HCT116 (cell line): ENCODE measurements around the gene OPCML. TPM values are rescaled to one million over a fixed set of nuclear protein-coding genes. Genes with fewer than 3 reads are reported as not detected.

ENCODE experiments used
- ATAC-seq: fragments of 200-7000 bp; cut with Tn5 transposase; 2 replicates; pipeline ENCODE4 v1.9.1; 2020; ENCODE audit warnings: mild to moderate bottlenecking, moderate library complexity
- BruUV-seq: library from RNA; stranded (reverse); fragments of 400-500 nt; replicated peaks from 2 replicates; lab custom pipeline; 2021; lab: Mats Ljungman, UMichigan
- CTCF ChIA-PET: fragments of 300-600 bp; sonication (Branson Sonifier 250); formaldehyde crosslinking; loops from one replicate; lab custom pipeline; 2021; ENCODE audit warnings: antibody characterized with exemption; lab: Charles Lee
- POLR2A ChIA-PET: fragments of 300-600, 350-600 bp; sonication (Branson Sonifier 250); formaldehyde crosslinking; loops from one replicate; lab custom pipeline; 2021; ENCODE audit warnings: antibody characterized with exemption; lab: Charles Lee
- RAD21 ChIA-PET, 2 experiments: fragments of 300-600 bp; sonication (Branson Sonifier 250); formaldehyde crosslinking; loops; one replicate each; lab custom pipeline; 2023; ENCODE audit warnings: low total read pairs in 2 of 2; ENCODE audit not compliant: uncharacterized antibody in 2 of 2, unreplicated experiment in 2 of 2, low non-redundant PET in 1 of 2; lab: Charles Lee
- DNase-seq: peaks from one replicate; pipeline ENCODE4 v3.0.0-alpha.2; 2010; ENCODE audit warnings: low read depth, low spot score
- H2AFZ ChIP-seq: fragments of 200-600 bp; shearing (Covaris generic), sonication (generic); 2 replicates; pipeline ENCODE4 v1.6.1; 2017; ENCODE audit warnings: low read depth, mixed run types, mixed read lengths, antibody characterized with exemption, low read length; ENCODE audit not compliant: poor library complexity, severe bottlenecking
- H3K27ac ChIP-seq: 2 replicates; pipeline ENCODE4 v1.5.1; 2012; ENCODE audit warnings: low read depth, low read length
- H3K27me3 ChIP-seq: fragments of 200-600 bp; sonication (generic); 2 replicates; pipeline ENCODE4 v1.6.1; 2016; ENCODE audit warnings: mixed run types, low read length, mixed read lengths; ENCODE audit not compliant: insufficient read depth
- H3K36me3 ChIP-seq, 2 experiments: fragments of 200-500 bp in 1 of 2; fragments of 200-600 bp in 1 of 2; sonication (Bioruptor generic) in 1 of 2; sonication (generic) in 1 of 2; 2 replicates each; pipeline versions ENCODE4 v1.5.1 to v1.6.1; 2014 to 2016; ENCODE audit warnings: low read length in 2 of 2, inconsistent platforms in 1 of 2, mixed read lengths in 1 of 2, mixed run types in 1 of 2; ENCODE audit not compliant: insufficient read depth in 2 of 2, control insufficient read depth in 1 of 2
- H3K4me1 ChIP-seq, 2 experiments: fragments of 200-600 bp in 1 of 2; sonication (generic) in 1 of 2; 2 replicates each; pipeline versions ENCODE4 v1.5.1 to v1.6.1; 2012 to 2017; ENCODE audit warnings: low read length in 2 of 2, inconsistent platforms in 1 of 2, mild to moderate bottlenecking in 1 of 2, mixed read lengths in 1 of 2, mixed run types in 1 of 2, moderate library complexity in 1 of 2; ENCODE audit not compliant: insufficient read depth in 2 of 2, control insufficient read depth in 1 of 2
- H3K4me2 ChIP-seq: fragments of 200-600 bp; sonication (generic); 2 replicates; pipeline ENCODE4 v1.6.1; 2017; ENCODE audit warnings: mixed run types, low read length, mixed read lengths
- H3K4me3 ChIP-seq, 2 experiments: fragments of 200-600 bp in 1 of 2; sonication (generic) in 1 of 2; replicated peaks in 1 of 2; 2 replicates each; pipeline ENCODE4 v1.5.1; 2011 to 2016; ENCODE audit warnings: low read length in 2 of 2, control low read depth in 1 of 2, low read depth in 1 of 2, mild to moderate bottlenecking in 1 of 2, mixed read lengths in 1 of 2, mixed run types in 1 of 2
- H3K79me2 ChIP-seq: fragments of 200-600 bp; sonication (generic); 2 replicates; pipeline ENCODE4 v1.6.1; 2017; ENCODE audit warnings: mild to moderate bottlenecking, mixed run types, low read length, moderate library complexity, mixed read lengths; ENCODE audit not compliant: insufficient read depth
- H3K9ac ChIP-seq: fragments of 200-600 bp; sonication (generic); 2 replicates; pipeline ENCODE4 v1.6.1; 2016; ENCODE audit warnings: low read length, mixed read lengths
- H3K9me2 ChIP-seq: fragments of 200-600 bp; sonication (generic), shearing (Covaris generic); 2 replicates; pipeline ENCODE4 v1.6.1; 2017; ENCODE audit warnings: mixed run types, mild to moderate bottlenecking, moderate library complexity; ENCODE audit not compliant: insufficient read depth
- H3K9me3 ChIP-seq, 2 experiments: fragments of 200-500 bp in 1 of 2; fragments of 200-600 bp in 1 of 2; sonication (Bioruptor generic) in 1 of 2; sonication (generic) in 1 of 2; 2 replicates each; pipeline ENCODE4 v1.6.1; 2014 to 2017; ENCODE audit warnings: low read length in 2 of 2, mixed read lengths in 2 of 2, inconsistent platforms in 1 of 2, low read depth in 1 of 2, mild to moderate bottlenecking in 1 of 2, mixed run types in 1 of 2, moderate library complexity in 1 of 2; ENCODE audit not compliant: control insufficient read depth in 1 of 2, insufficient read depth in 1 of 2
- H4K20me1 ChIP-seq: fragments of 200-600 bp; sonication (generic), shearing (Covaris generic); 2 replicates; pipeline ENCODE4 v1.6.1; 2017; ENCODE audit warnings: mixed run types, mild to moderate bottlenecking, moderate library complexity; ENCODE audit not compliant: insufficient read depth
- CBX3 ChIP-seq: IDR thresholded peaks from 2 replicates; pipeline ENCODE4 v1.6.1; 2012; ENCODE audit warnings: low read depth
- EGR1 ChIP-seq: IDR thresholded peaks from 2 replicates; pipeline ENCODE4 v1.6.1; 2012; ENCODE audit warnings: low read depth
- ELF1 ChIP-seq: IDR thresholded peaks from 2 replicates; pipeline ENCODE4 v1.6.1; 2012; ENCODE audit warnings: low read depth, borderline replicate concordance
- FOSL1 ChIP-seq: IDR thresholded peaks from 2 replicates; pipeline ENCODE4 v1.6.1; 2012; ENCODE audit warnings: low read depth
- JUND ChIP-seq: IDR thresholded peaks from 2 replicates; pipeline ENCODE4 v1.6.1; 2012
- MAX ChIP-seq: IDR thresholded peaks from 2 replicates; pipeline ENCODE4 v1.6.1; 2012
- RAD21 ChIP-seq: IDR thresholded peaks from 2 replicates; pipeline ENCODE4 v1.6.1; 2012; ENCODE audit warnings: low read depth, mild to moderate bottlenecking
- SIN3A ChIP-seq: IDR thresholded peaks from 2 replicates; pipeline ENCODE4 v1.6.1; 2012; ENCODE audit warnings: low read depth
- SRF ChIP-seq: IDR thresholded peaks from 2 replicates; pipeline ENCODE4 v1.6.1; 2012; ENCODE audit warnings: low read depth
- TCF7L2 ChIP-seq: IDR thresholded peaks from 2 replicates; pipeline ENCODE4 v1.7.0; 2011; ENCODE audit warnings: borderline replicate concordance, inconsistent platforms; ENCODE audit not compliant: insufficient read depth, insufficient read length; ENCODE audit errors: extremely low read depth
- YY1 ChIP-seq: IDR thresholded peaks from 2 replicates; pipeline ENCODE4 v1.6.1; 2011; ENCODE audit warnings: low read length, low read depth, moderate library complexity, mild to moderate bottlenecking; ENCODE audit not compliant: insufficient replicate concordance; ENCODE audit errors: extremely low read depth
- ZFX ChIP-seq: fragments of 450-650 bp; IDR thresholded peaks from 2 replicates; pipeline ENCODE4 v1.6.1; 2017
- ZNF274 ChIP-seq: fragments of 200-500 bp; sonication (Bioruptor generic); IDR thresholded peaks from 2 replicates; pipeline ENCODE4 v1.6.1; 2014; ENCODE audit warnings: mild to moderate bottlenecking, low read depth, low read length, inconsistent platforms
- intact Hi-C: fragments of 100-400 bp; cut with micrococcal nuclease; formaldehyde crosslinking; loops from 2 replicates; pipeline ENCODE4 v1.10.0; 2022
- total RNA-seq: library from RNA; stranded (reverse); gene quantifications from one replicate; pipeline ENCODE4 v1.2.1, GENCODE V29; 2021; ENCODE audit not compliant: unreplicated experiment
- TF ChIP-seq, protein P1 (sequence below): IDR thresholded peaks from 2 replicates; pipeline ENCODE4 v1.6.1; 2011; ENCODE audit warnings: mild to moderate bottlenecking, low read length, moderate library complexity; ENCODE audit not compliant: insufficient replicate concordance; ENCODE audit errors: extremely low read depth
- TF ChIP-seq, protein P2 (sequence below): IDR thresholded peaks from 2 replicates; pipeline ENCODE4 v1.6.1; 2012; ENCODE audit warnings: low read depth

Gene OPCML
- total RNA-seq, 1 experiment from 2014 or later: not detected

- H3K27ac ChIP-seq: no peak overlapping the region
- RAD21 ChIA-PET: no interaction called here
- no peaks in the 10 kb centered on the region for H3K9me2 ChIP-seq
- H4K20me1 ChIP-seq: no peaks in the 10 kb centered on the region
- no peaks in the 10 kb centered on the region for H3K27me3 ChIP-seq
- H3K79me2 ChIP-seq: no peaks in the 10 kb centered on the region
- intact Hi-C loops: no loop called here
- ATAC-seq (no peak), DNase-seq (no peak)
- H3K4me3 ChIP-seq: no peak overlapping the region
- H3K9ac ChIP-seq: no peak overlapping the region
- no peak overlapping the region for H2AFZ ChIP-seq
- no peak overlapping the region for H3K4me2 ChIP-seq
- no TSS peak for BruUV-seq
- TF ChIP-seq FOSL1 (no peak), CBX3 (no peak), ZNF274 (no peak), MAX (no peak), EGR1 (no peak), ZFX (no peak), ELF1 (no peak), RAD21 (no peak), TCF7L2 (no peak), YY1 (no peak), JUND (no peak), SIN3A (no peak), SRF (no peak)
- TF ChIP-seq, protein P1, sequence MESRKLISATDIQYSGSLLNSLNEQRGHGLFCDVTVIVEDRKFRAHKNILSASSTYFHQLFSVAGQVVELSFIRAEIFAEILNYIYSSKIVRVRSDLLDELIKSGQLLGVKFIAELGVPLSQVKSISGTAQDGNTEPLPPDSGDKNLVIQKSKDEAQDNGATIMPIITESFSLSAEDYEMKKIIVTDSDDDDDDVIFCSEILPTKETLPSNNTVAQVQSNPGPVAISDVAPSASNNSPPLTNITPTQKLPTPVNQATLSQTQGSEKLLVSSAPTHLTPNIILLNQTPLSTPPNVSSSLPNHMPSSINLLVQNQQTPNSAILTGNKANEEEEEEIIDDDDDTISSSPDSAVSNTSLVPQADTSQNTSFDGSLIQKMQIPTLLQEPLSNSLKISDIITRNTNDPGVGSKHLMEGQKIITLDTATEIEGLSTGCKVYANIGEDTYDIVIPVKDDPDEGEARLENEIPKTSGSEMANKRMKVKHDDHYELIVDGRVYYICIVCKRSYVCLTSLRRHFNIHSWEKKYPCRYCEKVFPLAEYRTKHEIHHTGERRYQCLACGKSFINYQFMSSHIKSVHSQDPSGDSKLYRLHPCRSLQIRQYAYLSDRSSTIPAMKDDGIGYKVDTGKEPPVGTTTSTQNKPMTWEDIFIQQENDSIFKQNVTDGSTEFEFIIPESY: no peak
- TF ChIP-seq, protein P2, sequence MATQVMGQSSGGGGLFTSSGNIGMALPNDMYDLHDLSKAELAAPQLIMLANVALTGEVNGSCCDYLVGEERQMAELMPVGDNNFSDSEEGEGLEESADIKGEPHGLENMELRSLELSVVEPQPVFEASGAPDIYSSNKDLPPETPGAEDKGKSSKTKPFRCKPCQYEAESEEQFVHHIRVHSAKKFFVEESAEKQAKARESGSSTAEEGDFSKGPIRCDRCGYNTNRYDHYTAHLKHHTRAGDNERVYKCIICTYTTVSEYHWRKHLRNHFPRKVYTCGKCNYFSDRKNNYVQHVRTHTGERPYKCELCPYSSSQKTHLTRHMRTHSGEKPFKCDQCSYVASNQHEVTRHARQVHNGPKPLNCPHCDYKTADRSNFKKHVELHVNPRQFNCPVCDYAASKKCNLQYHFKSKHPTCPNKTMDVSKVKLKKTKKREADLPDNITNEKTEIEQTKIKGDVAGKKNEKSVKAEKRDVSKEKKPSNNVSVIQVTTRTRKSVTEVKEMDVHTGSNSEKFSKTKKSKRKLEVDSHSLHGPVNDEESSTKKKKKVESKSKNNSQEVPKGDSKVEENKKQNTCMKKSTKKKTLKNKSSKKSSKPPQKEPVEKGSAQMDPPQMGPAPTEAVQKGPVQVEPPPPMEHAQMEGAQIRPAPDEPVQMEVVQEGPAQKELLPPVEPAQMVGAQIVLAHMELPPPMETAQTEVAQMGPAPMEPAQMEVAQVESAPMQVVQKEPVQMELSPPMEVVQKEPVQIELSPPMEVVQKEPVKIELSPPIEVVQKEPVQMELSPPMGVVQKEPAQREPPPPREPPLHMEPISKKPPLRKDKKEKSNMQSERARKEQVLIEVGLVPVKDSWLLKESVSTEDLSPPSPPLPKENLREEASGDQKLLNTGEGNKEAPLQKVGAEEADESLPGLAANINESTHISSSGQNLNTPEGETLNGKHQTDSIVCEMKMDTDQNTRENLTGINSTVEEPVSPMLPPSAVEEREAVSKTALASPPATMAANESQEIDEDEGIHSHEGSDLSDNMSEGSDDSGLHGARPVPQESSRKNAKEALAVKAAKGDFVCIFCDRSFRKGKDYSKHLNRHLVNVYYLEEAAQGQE: no peak
- H3K4me1 ChIP-seq: no peaks in the 10 kb centered on the region
- POLR2A ChIA-PET: no interaction called here
- CTCF ChIA-PET: no interaction called here
- H3K9me3 ChIP-seq: peaks cover 9 to 25% of the 10 kb centered on the region in 2 experiments; a peak in 2 of 4 replicates
- no peaks in the 10 kb centered on the region for H3K36me3 ChIP-seq
Measured at GRCh38 chr11:132987936-132988335, 544.4 kb downstream of the OPCML start.
